ENCODE results near the gene SLC25A1. TPM values are rescaled to one million over a fixed set of nuclear protein-coding genes. Genes with fewer than 3 reads are reported as not detected.

Gene SLC25A1
- total RNA-seq, 1 donor from 2014 or later, result 99.8 TPM

GRCh38 chr22:19137384-19138216, 40.9 kb downstream of the SLC25A1 start:
- no peaks in the 10 kb centered on the region for H3K9me3 Mint-ChIP-seq (ENCODE audit: low read depth)
- no peaks in the 10 kb centered on the region for H3K4me1 Mint-ChIP-seq (ENCODE audit: low read depth)
- peaks cover 6% of the 10 kb centered on the region for H3K36me3 Mint-ChIP-seq (ENCODE audit: insufficient read depth)
- no peaks in the 10 kb centered on the region for H3K27me3 Mint-ChIP-seq
- H3K4me3 Mint-ChIP-seq (ENCODE audit: low read depth), result no peak overlapping the region
- H3K27ac Mint-ChIP-seq, result no peak overlapping the region
- no peak for TF ChIP-seq CTCF (IDR thresholded peaks at IDR 0.05; ENCODE audit: unreplicated experiment)
- DNase-seq (ENCODE audit: low spot score, unreplicated experiment), result no peak

GRCh38 chr22:19136915-19137314, 41.6 kb downstream of the SLC25A1 start:
- H3K4me1 Mint-ChIP-seq (ENCODE audit: low read depth), result no peaks in the 10 kb centered on the region
- H3K27me3 Mint-ChIP-seq, result no peaks in the 10 kb centered on the region
- H3K4me3 Mint-ChIP-seq (ENCODE audit: low read depth), result no peak overlapping the region
- TF ChIP-seq CTCF (IDR thresholded peaks at IDR 0.05; ENCODE audit: unreplicated experiment), result no peak
- DNase-seq (ENCODE audit: low spot score, unreplicated experiment), result no peak
- peaks cover 6% of the 10 kb centered on the region for H3K36me3 Mint-ChIP-seq (ENCODE audit: insufficient read depth)
- no peaks in the 10 kb centered on the region for H3K9me3 Mint-ChIP-seq (ENCODE audit: low read depth)
- no peak overlapping the region for H3K27ac Mint-ChIP-seq

- no peak overlapping the region for H3K4me3 Mint-ChIP-seq (ENCODE audit: low read depth)
- H3K9me3 Mint-ChIP-seq (ENCODE audit: low read depth), result no peaks in the 10 kb centered on the region
- no peak overlapping the region for H3K27ac Mint-ChIP-seq
- no peaks in the 10 kb centered on the region for H3K27me3 Mint-ChIP-seq
- no peak for TF ChIP-seq CTCF (IDR thresholded peaks at IDR 0.05; ENCODE audit: unreplicated experiment)
- H3K36me3 Mint-ChIP-seq (ENCODE audit: insufficient read depth), result peaks cover 8% of the 10 kb centered on the region
- DNase-seq (ENCODE audit: low spot score, unreplicated experiment), result no peak
- no peaks in the 10 kb centered on the region for H3K4me1 Mint-ChIP-seq (ENCODE audit: low read depth)
These were observed 43.7 kb downstream of the SLC25A1 start for GRCh38 chr22:19134874-19135273.

GRCh38 chr22:19134176-19134831, 44.2 kb downstream of the SLC25A1 start:
- peaks cover 7% of the 10 kb centered on the region for H3K36me3 Mint-ChIP-seq (ENCODE audit: insufficient read depth)

More at GRCh38 chr22:19134176-19134831, 44.2 kb downstream of the SLC25A1 start:
- Mint-ChIP-seq H3K4me1 (ENCODE audit: low read depth) (no peaks in the 10 kb centered on the region), H3K9me3 (ENCODE audit: low read depth) (no peaks in the 10 kb centered on the region), H3K4me3 (ENCODE audit: low read depth) (no peak overlapping the region), H3K27ac (no peak overlapping the region), H3K27me3 (no peaks in the 10 kb centered on the region)
- DNase-seq (ENCODE audit: low spot score, unreplicated experiment), result no peak
- no peak for TF ChIP-seq CTCF (IDR thresholded peaks at IDR 0.05; ENCODE audit: unreplicated experiment)
